ENCODE data around the gene IL34. TPM values are rescaled to one million over a fixed set of nuclear protein-coding genes. Genes with fewer than 3 reads are reported as not detected.

The IL34 gene
- total and polyA plus RNA-seq, 2 experiments from 2014 or later, result 4.3 to 6.6 TPM

DNA sequence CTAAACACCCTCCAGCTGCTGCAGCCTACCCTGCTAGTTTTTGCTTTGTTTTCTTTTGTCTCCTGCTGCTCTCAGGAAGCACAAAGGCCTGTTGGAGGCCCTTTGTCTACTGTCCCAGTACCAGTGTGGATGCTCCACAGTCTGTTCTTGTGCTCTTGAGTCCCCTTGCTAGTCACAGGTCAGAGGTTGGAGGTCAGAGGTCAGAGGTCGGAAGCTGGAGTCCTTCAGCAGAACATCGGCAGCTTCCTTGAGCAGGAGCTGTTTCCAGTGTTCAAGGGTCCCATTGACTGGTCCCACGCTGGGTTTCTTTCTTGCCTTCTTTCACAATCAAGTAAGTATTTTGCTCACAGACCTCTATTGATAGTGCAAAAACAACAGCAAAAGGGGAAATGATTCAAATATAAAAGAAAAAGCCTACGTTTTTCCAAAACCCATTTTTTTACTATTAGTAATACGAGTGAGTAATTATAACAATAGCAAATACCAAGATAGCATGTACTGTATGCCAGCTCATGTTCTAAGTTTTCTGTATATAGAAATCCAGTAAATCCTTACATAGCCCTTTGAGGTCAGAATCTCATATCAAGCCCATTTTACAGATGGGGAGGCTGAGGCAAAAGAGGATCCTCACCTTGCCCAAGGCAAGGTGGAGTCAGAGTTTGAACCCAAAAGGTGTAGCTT is 10.9 kb upstream of the IL34 start:
- no peak overlapping the region for H3K4me2 ChIP-seq

DNA sequence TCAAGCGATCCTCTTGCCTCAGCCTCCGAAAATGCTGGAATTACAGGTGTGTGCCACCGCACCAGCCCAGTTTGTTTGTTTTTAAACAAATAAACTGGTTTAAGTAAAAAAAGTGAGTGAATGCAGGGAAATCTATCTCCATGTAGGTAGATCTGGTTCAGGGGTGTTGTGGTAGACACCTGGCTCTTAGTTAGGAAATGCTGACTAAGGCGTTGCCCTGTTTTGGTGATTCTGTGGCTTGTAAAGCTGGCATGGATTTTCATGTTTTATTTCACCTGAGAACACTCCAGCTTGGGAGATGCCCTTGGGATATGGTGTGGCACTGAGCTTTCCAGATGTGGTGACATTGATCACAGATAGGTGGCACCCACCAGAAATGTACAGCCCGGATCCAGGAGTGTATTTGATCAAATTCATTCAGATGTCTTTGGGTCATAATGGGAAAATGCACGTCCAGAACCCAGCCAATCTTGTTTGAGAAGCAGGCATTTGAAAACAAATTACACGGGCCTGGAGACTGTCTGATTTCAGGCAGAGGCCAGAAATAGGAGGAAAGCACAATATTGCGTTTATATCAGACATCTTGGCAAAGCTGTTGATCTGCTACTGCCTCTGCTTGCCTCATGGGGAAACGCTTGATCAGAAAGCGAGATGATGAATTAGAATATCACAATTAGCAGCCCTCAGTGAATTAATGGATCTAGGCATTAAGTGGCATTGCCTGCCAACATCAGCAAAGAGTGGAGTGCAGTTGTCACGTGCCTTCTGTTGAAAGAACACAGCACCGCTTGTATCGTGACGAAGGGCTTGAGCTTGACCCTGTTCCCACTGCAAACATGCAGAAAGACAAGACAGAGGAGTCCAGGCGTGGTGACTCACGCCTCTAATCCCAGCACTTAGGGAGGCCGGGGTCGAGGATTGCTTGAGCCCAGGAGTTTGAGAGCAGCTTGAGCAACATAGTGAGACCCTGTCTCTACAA is 7.3 kb upstream of the IL34 start:
- no peak for ATAC-seq
- H3K27ac ChIP-seq (ENCODE audit: low read depth), result no peak overlapping the region
- H2AFZ ChIP-seq, result no peak overlapping the region

More for the DNA sequence above, 10.9 kb upstream of the IL34 start:
- Histone ChIP-seq H3K4me1 (ENCODE audit: insufficient read depth) (peaks cover 20% of the 10 kb centered on the region), H3K79me2 (replicated peaks; ENCODE audit: insufficient read depth) (peaks cover 3% of the 10 kb centered on the region; the same call in 1 of the 2 replicates), H3K4me3 (no peak overlapping the region), H4K20me1 (replicated peaks; ENCODE audit: insufficient read depth) (no peaks in the 10 kb centered on the region), H3K27me3 (ENCODE audit: insufficient read depth) (no peaks in the 10 kb centered on the region), H3K9me2 (ENCODE audit: insufficient read depth) (no peaks in the 10 kb centered on the region), H3K27ac (ENCODE audit: low read depth) (no peak overlapping the region), H3K36me3 (ENCODE audit: insufficient read depth) (no peaks in the 10 kb centered on the region), H3F3A (replicated peaks; ENCODE audit: low read depth) (no peaks in the 10 kb centered on the region), H2AFZ (no peak overlapping the region)
- TF ChIP-seq POLR2AphosphoS5 (IDR thresholded peaks at IDR 0.05; ENCODE audit: low read depth), result no peak
- DNase-seq (ENCODE audit: low spot score), result peak; percentile 40
- Mint-ChIP-seq H3K4me1 (peaks cover 16% of the 10 kb centered on the region), H3K9me3 (peaks cover 6% of the 10 kb centered on the region; the same call in 2 of the 3 replicates), H3K27me3 (ENCODE audit: insufficient read depth, low read depth, poor library complexity) (peaks cover 2% of the 10 kb centered on the region), H3K36me3 (ENCODE audit: low read depth) (peaks cover 6% of the 10 kb centered on the region; the same call in 2 of the 3 replicates), H3K27ac (no peak overlapping the region), H3K4me3 (no peak overlapping the region)
- ATAC-seq, result peak; percentile 90

More for the DNA sequence above, 7.3 kb upstream of the IL34 start:
- Histone ChIP-seq H3F3A (replicated peaks; ENCODE audit: low read depth) (no peaks in the 10 kb centered on the region), H3K36me3 (ENCODE audit: insufficient read depth) (no peaks in the 10 kb centered on the region), H3K4me1 (ENCODE audit: insufficient read depth) (peaks cover 20% of the 10 kb centered on the region), H3K79me2 (replicated peaks; ENCODE audit: insufficient read depth) (peaks cover 3% of the 10 kb centered on the region; the same call in 1 of the 2 replicates), H3K27me3 (ENCODE audit: insufficient read depth) (no peaks in the 10 kb centered on the region), H4K20me1 (replicated peaks; ENCODE audit: insufficient read depth) (no peaks in the 10 kb centered on the region), H3K9me2 (ENCODE audit: insufficient read depth) (no peaks in the 10 kb centered on the region), H3K4me2 (no peak overlapping the region), H3K4me3 (no peak overlapping the region)
- no peak for TF ChIP-seq JUNB (IDR thresholded peaks at IDR 0.05; ENCODE audit: unreplicated experiment)
- TF ChIP-seq, protein P1, sequence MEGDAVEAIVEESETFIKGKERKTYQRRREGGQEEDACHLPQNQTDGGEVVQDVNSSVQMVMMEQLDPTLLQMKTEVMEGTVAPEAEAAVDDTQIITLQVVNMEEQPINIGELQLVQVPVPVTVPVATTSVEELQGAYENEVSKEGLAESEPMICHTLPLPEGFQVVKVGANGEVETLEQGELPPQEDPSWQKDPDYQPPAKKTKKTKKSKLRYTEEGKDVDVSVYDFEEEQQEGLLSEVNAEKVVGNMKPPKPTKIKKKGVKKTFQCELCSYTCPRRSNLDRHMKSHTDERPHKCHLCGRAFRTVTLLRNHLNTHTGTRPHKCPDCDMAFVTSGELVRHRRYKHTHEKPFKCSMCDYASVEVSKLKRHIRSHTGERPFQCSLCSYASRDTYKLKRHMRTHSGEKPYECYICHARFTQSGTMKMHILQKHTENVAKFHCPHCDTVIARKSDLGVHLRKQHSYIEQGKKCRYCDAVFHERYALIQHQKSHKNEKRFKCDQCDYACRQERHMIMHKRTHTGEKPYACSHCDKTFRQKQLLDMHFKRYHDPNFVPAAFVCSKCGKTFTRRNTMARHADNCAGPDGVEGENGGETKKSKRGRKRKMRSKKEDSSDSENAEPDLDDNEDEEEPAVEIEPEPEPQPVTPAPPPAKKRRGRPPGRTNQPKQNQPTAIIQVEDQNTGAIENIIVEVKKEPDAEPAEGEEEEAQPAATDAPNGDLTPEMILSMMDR (conservative IDR thresholded peaks at IDR 0.05; ENCODE audit: low read depth in 2 of 2), result peak in 1 of 2 experiments; percentile 9; a peak in 1 of 4 replicates
- TF ChIP-seq, protein P2, sequence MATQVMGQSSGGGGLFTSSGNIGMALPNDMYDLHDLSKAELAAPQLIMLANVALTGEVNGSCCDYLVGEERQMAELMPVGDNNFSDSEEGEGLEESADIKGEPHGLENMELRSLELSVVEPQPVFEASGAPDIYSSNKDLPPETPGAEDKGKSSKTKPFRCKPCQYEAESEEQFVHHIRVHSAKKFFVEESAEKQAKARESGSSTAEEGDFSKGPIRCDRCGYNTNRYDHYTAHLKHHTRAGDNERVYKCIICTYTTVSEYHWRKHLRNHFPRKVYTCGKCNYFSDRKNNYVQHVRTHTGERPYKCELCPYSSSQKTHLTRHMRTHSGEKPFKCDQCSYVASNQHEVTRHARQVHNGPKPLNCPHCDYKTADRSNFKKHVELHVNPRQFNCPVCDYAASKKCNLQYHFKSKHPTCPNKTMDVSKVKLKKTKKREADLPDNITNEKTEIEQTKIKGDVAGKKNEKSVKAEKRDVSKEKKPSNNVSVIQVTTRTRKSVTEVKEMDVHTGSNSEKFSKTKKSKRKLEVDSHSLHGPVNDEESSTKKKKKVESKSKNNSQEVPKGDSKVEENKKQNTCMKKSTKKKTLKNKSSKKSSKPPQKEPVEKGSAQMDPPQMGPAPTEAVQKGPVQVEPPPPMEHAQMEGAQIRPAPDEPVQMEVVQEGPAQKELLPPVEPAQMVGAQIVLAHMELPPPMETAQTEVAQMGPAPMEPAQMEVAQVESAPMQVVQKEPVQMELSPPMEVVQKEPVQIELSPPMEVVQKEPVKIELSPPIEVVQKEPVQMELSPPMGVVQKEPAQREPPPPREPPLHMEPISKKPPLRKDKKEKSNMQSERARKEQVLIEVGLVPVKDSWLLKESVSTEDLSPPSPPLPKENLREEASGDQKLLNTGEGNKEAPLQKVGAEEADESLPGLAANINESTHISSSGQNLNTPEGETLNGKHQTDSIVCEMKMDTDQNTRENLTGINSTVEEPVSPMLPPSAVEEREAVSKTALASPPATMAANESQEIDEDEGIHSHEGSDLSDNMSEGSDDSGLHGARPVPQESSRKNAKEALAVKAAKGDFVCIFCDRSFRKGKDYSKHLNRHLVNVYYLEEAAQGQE (IDR thresholded peaks at IDR 0.05; ENCODE audit: unreplicated experiment), result no peak
- no peak for TF ChIP-seq EZH2phosphoT487 (IDR thresholded peaks at IDR 0.05; ENCODE audit: unreplicated experiment)
- TF ChIP-seq STAT1 (IDR thresholded peaks at IDR 0.05; ENCODE audit: unreplicated experiment), result no peak
- no peaks in the 10 kb centered on the region for H3K36me3 Mint-ChIP-seq (ENCODE audit: low read depth)
- H3K4me3 Mint-ChIP-seq, result no peak overlapping the region
- H3K27me3 Mint-ChIP-seq (ENCODE audit: insufficient read depth, low read depth, poor library complexity), result no peaks in the 10 kb centered on the region
- H3K9me3 Mint-ChIP-seq, result no peaks in the 10 kb centered on the region; the same call in 2 of the 3 replicates
- H3K4me1 Mint-ChIP-seq, result peaks cover 14% of the 10 kb centered on the region
- 0 out of 2 replicates have a peak overlapping the region, but pooled peaks have one; percentile 9 for H3K27ac Mint-ChIP-seq
- no peak for DNase-seq (ENCODE audit: low spot score)

All from GM23338 (cell line).